Lung (tissue), 12 donors: Measurements from ENCODE around the gene NRBF2. TPM values are rescaled to one million over a fixed set of nuclear protein-coding genes. Genes with fewer than 3 reads are reported as not detected.

ENCODE experiments used
- ATAC-seq: fragments of 200-7000 bp; cut with Tn5 transposase; one replicate; pipeline ENCODE4 v1.9.1; 2020; ENCODE audit warnings: moderate number of reproducible peaks; ENCODE audit not compliant: insufficient read depth, low FRiP score
- DNase-seq, 3 donors: peaks; one replicate each; pipeline ENCODE4 v3.0.0-alpha.2; 2013 to 2017
- H3K27ac ChIP-seq, 2 donors: one replicate each; pipeline ENCODE4 v1.5.1; 2013; ENCODE audit warnings: mild to moderate bottlenecking in 2 of 2, moderate library complexity in 2 of 2, control low read depth in 1 of 2, inconsistent platforms in 1 of 2, low read depth in 1 of 2, low read length in 1 of 2
- H3K27me3 ChIP-seq, 3 donors: one replicate each; pipeline ENCODE4 v1.5.1; 2013; ENCODE audit warnings: low read length in 2 of 3; ENCODE audit not compliant: control insufficient read depth in 3 of 3, insufficient read depth in 3 of 3
- H3K36me3 ChIP-seq, 4 donors: one replicate each; pipeline ENCODE4 v1.5.1; 2013; ENCODE audit warnings: low read length in 4 of 4, mild to moderate bottlenecking in 1 of 4, moderate library complexity in 1 of 4; ENCODE audit not compliant: control insufficient read depth in 4 of 4, insufficient read depth in 4 of 4
- H3K4me1 ChIP-seq, 5 donors: one replicate each; pipeline ENCODE4 v1.5.1; 2013; ENCODE audit warnings: low read length in 5 of 5, mild to moderate bottlenecking in 2 of 5, moderate library complexity in 1 of 5; ENCODE audit not compliant: control insufficient read depth in 5 of 5, insufficient read depth in 5 of 5
- H3K4me3 ChIP-seq: one replicate; pipeline ENCODE4 v1.5.1; 2013; ENCODE audit warnings: mild to moderate bottlenecking, control low read depth, moderate library complexity
- H3K9ac ChIP-seq, 2 donors: one replicate each; pipeline ENCODE4 v1.5.1; 2013; ENCODE audit warnings: low read length in 2 of 2, control low read depth in 1 of 2; ENCODE audit not compliant: insufficient read depth in 1 of 2
- H3K9me3 ChIP-seq, 4 donors: one replicate each; pipeline ENCODE4 v1.5.1; 2013; ENCODE audit warnings: low read length in 3 of 4, mild to moderate bottlenecking in 1 of 4, moderate library complexity in 1 of 4; ENCODE audit not compliant: control insufficient read depth in 4 of 4, insufficient read depth in 3 of 4
- CTCF ChIP-seq: IDR thresholded peaks from 2 replicates; pipeline ENCODE4 v1.5.1; 2012; ENCODE audit warnings: mild to moderate bottlenecking; ENCODE audit errors: control extremely low read depth, extremely low read depth
- WGBS, 2 donors: extraction: QIAGEN DNeasy Blood & Tissue Kit; methylation state at CpG; one replicate each; pipeline ENCODE4 v1.1.7; 2013; 5-methylcytosine and 5-hydroxymethylcytosine counted together
- polyA plus RNA-seq, 2 donors: library from polyadenylated mRNA; stranded (reverse); fragments of 200-250 nt; gene quantifications; one replicate each; pipeline ENCODE4 v1.2.1, GENCODE V29; 2013
- total RNA-seq, 2 donors: library from RNA; depleted of rRNA in 1 of 2; stranded (reverse); fragments of >200 nt in 1 of 2; gene quantifications; one replicate each; pipeline ENCODE4 v1.2.1, GENCODE V29; 2014 to 2021
- donor health status: control.
- donor health status: control.
- donor health status: Bipolar disorder and iron deficiency.
- donor health status: healthy.
- donor health status: DM: yes; HTN: yes; CAD: no.

The NRBF2 gene
- total and polyA plus RNA-seq, 4 donors: 11.2 to 25.1 (median 19.9) TPM

- Histone ChIP-seq H3K27ac (peak overlapping the region in 1 of 2 donors; percentile 7), H3K36me3 (no peaks in the 10 kb centered on the region), H3K27me3 (no peaks in the 10 kb centered on the region), H3K4me3 (peak overlapping the region; percentile 84), H3K9ac (no peak overlapping the region), H3K9me3 (no peaks in the 10 kb centered on the region), H3K4me1 (peaks cover 0 to 11% (median 7%) of the 10 kb centered on the region in 5 donors)
- no peak for TF ChIP-seq CTCF
- DNase-seq (no peak), ATAC-seq (no peak)
- 71 to 74% methylated on average over 6 of the region's 6 CpGs for WGBS, 2 donors
Observed at GRCh38 chr10:63132651-63133055, 475 bp upstream of the NRBF2 start.

GRCh38 chr10:63133821-63134557, 861 bp downstream of the NRBF2 start:
- peak overlapping the region; percentile 84 for H3K4me3 ChIP-seq
- H3K9ac ChIP-seq: peak overlapping the region; percentile 81 to 89
- peaks cover 0 to 11% (median 7%) of the 10 kb centered on the region in 5 donors for H3K4me1 ChIP-seq
- no peaks in the 10 kb centered on the region for H3K36me3 ChIP-seq
- WGBS, 2 donors: 11 to 13% methylated on average over 9 of the region's 9 CpGs
- H3K9me3 ChIP-seq: no peaks in the 10 kb centered on the region
- DNase-seq (peak in 2 of 3 donors; percentile 24 to 45), ATAC-seq (no peak)
- H3K27ac ChIP-seq: peak overlapping the region; percentile 90 to 91
- TF ChIP-seq CTCF: no peak
- H3K27me3 ChIP-seq: no peaks in the 10 kb centered on the region

- no peaks in the 10 kb centered on the region for H3K9me3 ChIP-seq
- H3K4me3 ChIP-seq: no peak overlapping the region
- H3K27me3 ChIP-seq: no peaks in the 10 kb centered on the region
- no peak overlapping the region for H3K9ac ChIP-seq
- WGBS, 2 donors: 45 to 47% methylated on average over 2 of the region's 2 CpGs
- H3K36me3 ChIP-seq: peaks cover 0 to 3% (median under 1%) of the 10 kb centered on the region in 4 donors
- peaks cover 0 to 14% (median 7%) of the 10 kb centered on the region in 5 donors for H3K4me1 ChIP-seq
- no peak for DNase-seq
- H3K27ac ChIP-seq: no peak overlapping the region
- ATAC-seq: no peak
- no peak for TF ChIP-seq CTCF
Observed at GRCh38 chr10:63137306-63137705, 4.2 kb downstream of the NRBF2 start.
